ENCODE data around the gene MTURN.
"Not testable (repeated sequence)": the region's sequence is repeated elsewhere in the genome, so short reads cannot be mapped to it uniquely, and the experiment has no call there.

MTURN gene

GRCh38 chr7:30093420-30093952 is 41.3 kb upstream of the MTURN start:
- no peak for DNase-seq (ENCODE audit: low spot score)
- Histone ChIP-seq H3K4me3 (no peak overlapping the region), H3K27ac (peak overlapping the region in 1 of 2 donors; percentile 68)
- no peak for TF ChIP-seq CTCF (IDR thresholded peaks at IDR 0.05)

DNA sequence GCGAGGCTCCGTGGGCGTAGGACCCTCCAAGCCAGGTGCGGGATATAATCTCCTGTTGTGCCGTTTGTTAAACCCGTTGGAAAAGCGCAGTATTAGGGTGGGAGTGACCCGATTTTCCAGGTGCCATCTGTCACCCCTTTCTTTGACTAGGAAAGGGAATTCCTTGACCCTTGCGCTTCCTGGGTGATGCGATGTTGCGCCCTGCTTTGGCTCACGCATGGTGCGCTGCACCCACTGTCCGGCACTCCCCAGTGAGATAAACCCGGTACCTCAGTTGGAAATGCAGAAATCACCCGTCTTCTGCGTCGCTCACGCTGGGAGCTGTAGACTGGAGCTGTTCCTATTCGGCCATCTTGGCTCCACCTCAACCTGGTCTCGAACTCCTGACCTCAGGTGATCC is 36.2 kb upstream of the MTURN start:
- not testable (repeated sequence) for DNase-seq (ENCODE audit: low spot score)

DNA sequence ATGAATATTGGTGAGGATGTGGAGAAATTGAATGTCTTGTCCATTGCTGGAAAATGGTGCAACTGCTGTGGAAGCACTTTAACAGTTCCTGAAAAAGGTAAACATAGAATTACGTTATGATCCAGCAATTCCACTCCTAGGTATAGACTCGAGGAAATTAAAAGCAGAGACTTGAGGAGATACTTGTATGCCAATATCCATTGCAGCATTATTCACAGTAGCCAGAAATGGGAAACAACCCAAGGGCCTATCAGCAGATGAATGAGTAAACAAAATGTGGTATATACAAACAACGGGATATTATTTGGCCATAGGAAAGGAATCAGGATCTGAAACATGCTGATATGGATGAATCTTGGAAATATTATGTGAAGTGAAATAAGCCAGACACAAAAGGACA is 32.5 kb upstream of the MTURN start:
- no peak for DNase-seq (ENCODE audit: low spot score)
- no peak for TF ChIP-seq CTCF (IDR thresholded peaks at IDR 0.05)
- Histone ChIP-seq H3K27ac (no peak overlapping the region), H3K4me3 (no peak overlapping the region)

More for the DNA sequence above, 36.2 kb upstream of the MTURN start:
- H3K4me3 ChIP-seq, H3K27ac ChIP-seq: not testable (repeated sequence)

- no peak overlapping the region for H3K27ac ChIP-seq
- DNase-seq (ENCODE audit: low spot score) = no peak
- no peak overlapping the region for H3K4me3 ChIP-seq
- TF ChIP-seq CTCF (IDR thresholded peaks at IDR 0.05) = no peak
These were observed 30.6 kb upstream of the MTURN start for GRCh38 chr7:30104157-30104556.

DNA sequence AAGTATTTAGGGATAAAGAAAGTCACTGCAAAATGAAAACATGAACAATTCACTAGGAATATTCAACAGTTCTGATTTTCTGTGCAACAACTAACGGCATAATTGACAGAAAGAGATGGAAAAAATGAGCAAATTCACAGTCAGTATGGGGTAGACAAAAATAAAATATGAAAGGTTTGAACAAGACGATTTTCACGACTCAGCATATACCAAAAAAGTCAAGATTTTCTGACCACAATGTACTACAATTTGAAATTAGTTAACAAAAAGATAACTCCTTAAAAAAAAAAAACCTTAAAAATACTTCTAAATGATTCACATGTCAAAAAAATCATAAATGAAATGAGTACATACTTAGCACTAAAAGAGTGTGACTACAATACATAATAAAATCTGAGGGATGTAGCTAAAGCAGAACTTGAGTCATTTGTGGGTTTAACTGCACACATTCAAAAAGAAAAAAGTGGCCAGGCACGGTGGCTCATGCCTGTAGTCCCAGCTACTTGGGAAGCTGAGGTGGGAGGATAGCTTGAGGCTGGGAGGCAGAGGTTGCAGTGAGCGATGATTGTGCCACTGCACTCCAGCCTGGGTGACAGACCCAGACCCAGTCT is 22.6 kb upstream of the MTURN start:
- DNase-seq (ENCODE audit: low spot score) = no peak
- Histone ChIP-seq H3K4me3 (no peak overlapping the region), H3K27ac (no peak overlapping the region)
- no peak for TF ChIP-seq CTCF (IDR thresholded peaks at IDR 0.05)

DNA sequence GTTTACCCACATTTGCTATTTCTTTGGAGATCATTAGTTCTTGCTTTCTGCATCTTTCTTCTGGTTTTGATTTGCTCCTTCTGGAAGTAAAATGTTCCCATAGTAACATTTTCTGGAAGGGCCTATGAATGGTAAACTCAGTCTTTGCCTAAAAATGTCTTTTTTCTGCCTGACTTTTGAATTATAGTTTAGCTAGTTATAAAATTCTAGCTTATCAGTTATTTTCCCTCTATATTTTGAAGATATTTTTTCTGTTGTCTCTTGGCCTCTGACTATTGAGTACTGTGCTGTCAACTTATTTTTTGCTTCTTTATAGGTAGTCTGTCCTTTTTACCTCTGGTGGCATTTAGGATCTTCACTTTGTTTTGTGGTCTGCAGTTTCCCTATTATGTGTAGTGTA is 21.6 kb upstream of the MTURN start:
- Histone ChIP-seq H3K27ac (no peak overlapping the region), H3K4me3 (no peak overlapping the region)
- no peak for TF ChIP-seq CTCF (IDR thresholded peaks at IDR 0.05)
- no peak for DNase-seq (ENCODE audit: low spot score)

DNA sequence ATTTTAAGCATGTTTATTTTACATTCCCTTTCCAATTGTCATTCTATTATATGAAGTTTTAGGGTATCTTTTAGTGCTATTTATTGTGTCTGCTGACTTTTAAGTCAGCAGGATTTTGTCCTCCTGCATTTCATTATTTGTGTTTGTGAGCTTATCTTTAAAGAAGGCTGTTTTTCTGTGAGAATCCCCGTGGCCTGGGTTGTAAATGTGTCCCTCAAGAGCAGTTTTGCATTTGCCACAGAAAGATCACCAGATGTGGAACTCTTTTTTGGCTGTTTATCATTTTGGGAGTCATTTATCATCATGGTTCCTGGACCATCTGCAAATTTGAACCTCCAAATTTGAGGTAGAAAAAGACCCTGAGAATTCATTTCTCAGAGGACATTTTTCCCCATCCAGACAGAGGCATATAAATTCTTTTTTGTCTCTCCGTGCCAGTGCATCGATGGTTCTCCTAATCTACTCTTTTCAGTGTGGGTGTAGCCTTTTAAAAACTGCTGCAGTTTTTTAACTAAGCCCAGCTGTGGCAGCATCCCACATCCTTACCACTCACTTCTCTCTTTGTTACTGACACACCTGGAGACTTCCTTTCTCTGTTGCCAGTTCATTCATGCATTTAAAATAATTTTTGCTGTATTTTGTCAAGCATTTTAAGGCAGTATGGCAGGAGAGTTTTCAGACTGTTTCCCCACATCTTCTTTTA is 20.1 kb upstream of the MTURN start:
- no peak overlapping the region for H3K27ac ChIP-seq
- H3K4me3 ChIP-seq = no peak overlapping the region
- TF ChIP-seq CTCF (IDR thresholded peaks at IDR 0.05) = no peak
- no peak for DNase-seq (ENCODE audit: low spot score)

All from coronary artery (tissue), 2 donors.